ENCODE results near the gene EYS.
"Not testable (repeated sequence)": the region's sequence is repeated elsewhere in the genome, so short reads cannot be mapped to it uniquely, and the experiment has no call there.

EYS gene

DNA sequence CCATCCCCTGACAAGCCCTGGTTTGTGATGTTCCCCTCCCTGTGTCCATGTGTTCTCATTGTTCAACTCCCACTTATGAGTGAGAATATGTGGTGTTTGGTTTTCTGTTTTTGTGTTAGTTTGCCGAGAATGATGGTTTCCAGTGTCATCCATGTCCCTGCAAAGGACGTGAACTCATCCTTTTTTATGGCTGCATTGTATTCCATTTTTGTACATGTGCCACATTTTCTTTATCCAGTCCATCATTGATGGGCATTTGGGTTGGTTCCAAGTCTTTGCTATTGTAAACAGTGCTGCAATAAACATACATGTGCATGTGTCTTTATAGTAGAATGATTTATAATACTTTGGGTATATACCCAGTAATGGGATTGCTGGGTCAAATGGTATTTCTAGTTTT, 1468.1 kb downstream of the EYS start:
- not testable (repeated sequence) for H3K27me3 Mint-ChIP-seq; DNase-seq; H3K4me1 Mint-ChIP-seq; H3K27ac Mint-ChIP-seq; ATAC-seq (replicated peaks); H3K36me3 Mint-ChIP-seq; H3K4me3 Mint-ChIP-seq
- peaks cover 9 to 16% of the 10 kb centered on the region in 2 donors for H3K9me3 Mint-ChIP-seq

- no peak overlapping the region for H3K27ac Mint-ChIP-seq
- H3K9me3 Mint-ChIP-seq = peaks cover 9 to 16% of the 10 kb centered on the region in 2 donors
- no peak overlapping the region for H3K4me3 Mint-ChIP-seq
These were observed 1469.0 kb downstream of the EYS start for GRCh38 chr6:64238071-64238470.

DNA sequence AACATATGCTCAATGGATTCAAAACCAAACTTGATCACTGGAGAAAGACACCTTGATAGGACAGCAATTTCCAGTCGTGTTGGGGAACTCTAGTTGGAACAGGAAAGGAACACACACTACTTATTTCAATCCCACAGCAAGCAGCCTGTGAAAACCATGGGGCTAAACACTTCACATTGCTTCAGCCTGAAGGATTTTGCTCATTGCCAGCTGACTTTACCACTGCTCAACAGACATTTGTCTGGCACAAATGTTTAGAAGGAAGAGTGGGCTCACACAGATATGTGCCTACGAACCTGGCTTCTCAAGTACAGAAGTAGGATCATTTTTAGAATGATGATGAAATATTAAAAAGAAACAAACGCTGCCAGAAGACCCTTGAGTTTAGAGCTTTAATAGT, 1473.3 kb downstream of the EYS start:
- no peaks in the 10 kb centered on the region for H3K36me3 Mint-ChIP-seq
- H3K4me1 Mint-ChIP-seq = no peaks in the 10 kb centered on the region
- DNase-seq = no peak
- H3K4me3 Mint-ChIP-seq = no peak overlapping the region
- H3K27me3 Mint-ChIP-seq = no peaks in the 10 kb centered on the region
- no peak for ATAC-seq (replicated peaks)
- peaks cover under 1% of the 10 kb centered on the region in 2 donors for H3K9me3 Mint-ChIP-seq
- H3K27ac Mint-ChIP-seq = no peak overlapping the region

More at GRCh38 chr6:64238071-64238470, 1469.0 kb downstream of the EYS start:
- no peaks in the 10 kb centered on the region for H3K36me3 Mint-ChIP-seq
- ATAC-seq (replicated peaks) (no peak), DNase-seq (no peak)
- no peaks in the 10 kb centered on the region for H3K4me1 Mint-ChIP-seq
- H3K27me3 Mint-ChIP-seq = no peaks in the 10 kb centered on the region

- no peaks in the 10 kb centered on the region for H3K27me3 Mint-ChIP-seq
- ATAC-seq (replicated peaks) = no peak
- no peaks in the 10 kb centered on the region for H3K36me3 Mint-ChIP-seq
- no peaks in the 10 kb centered on the region for H3K9me3 Mint-ChIP-seq
- no peak overlapping the region for H3K4me3 Mint-ChIP-seq
- no peak overlapping the region for H3K27ac Mint-ChIP-seq
- no peak for DNase-seq
- H3K4me1 Mint-ChIP-seq = no peaks in the 10 kb centered on the region
These were observed 1475.1 kb downstream of the EYS start for GRCh38 chr6:64231928-64232327.

DNA sequence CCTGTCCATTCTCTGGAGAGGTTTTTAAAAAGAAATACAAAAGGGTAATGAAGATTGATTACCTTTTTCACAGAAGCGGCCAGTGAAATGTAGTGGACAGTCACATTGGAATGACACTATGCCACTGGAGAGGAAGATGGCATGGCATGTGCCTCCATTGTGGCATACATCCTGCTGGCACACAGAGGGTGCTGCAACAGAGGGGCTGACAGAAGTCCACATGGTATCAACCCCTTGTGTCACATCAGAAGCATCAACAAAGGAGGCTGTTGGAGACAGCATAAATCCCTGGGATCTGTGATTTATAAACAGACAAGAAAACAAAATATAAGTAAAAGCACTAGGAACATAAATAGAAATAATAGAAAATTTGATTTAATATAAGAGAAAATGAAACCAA, 1476.5 kb downstream of the EYS start:
- Mint-ChIP-seq H3K36me3 (no peaks in the 10 kb centered on the region), H3K4me1 (no peaks in the 10 kb centered on the region), H3K9me3 (no peaks in the 10 kb centered on the region), H3K27ac (no peak overlapping the region), H3K27me3 (no peaks in the 10 kb centered on the region), H3K4me3 (no peak overlapping the region)
- DNase-seq = no peak
- no peak for ATAC-seq (replicated peaks)

DNA sequence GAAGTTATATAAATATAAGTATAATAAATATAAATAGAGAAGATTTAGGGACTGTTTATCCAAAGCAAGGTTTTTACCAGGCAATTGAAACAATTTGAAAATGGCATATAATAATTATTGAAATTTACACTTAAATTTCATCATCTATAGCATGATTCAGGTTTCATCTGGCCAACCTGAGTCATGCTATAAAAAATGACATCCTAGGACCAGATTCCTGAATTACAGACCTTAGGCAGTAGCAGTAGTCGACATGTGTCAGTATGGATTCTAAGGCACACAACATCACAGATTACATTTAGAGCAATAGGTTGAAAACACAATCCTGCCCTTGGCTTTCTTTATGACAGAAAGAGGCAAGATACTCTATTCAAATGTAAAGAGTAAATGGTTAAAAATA, 1479.2 kb downstream of the EYS start:
- no peak overlapping the region for H3K4me3 Mint-ChIP-seq
- no peaks in the 10 kb centered on the region for H3K4me1 Mint-ChIP-seq
- no peak for ATAC-seq (replicated peaks)
- H3K9me3 Mint-ChIP-seq = no peaks in the 10 kb centered on the region
- no peaks in the 10 kb centered on the region for H3K36me3 Mint-ChIP-seq
- H3K27me3 Mint-ChIP-seq = no peaks in the 10 kb centered on the region
- no peak for DNase-seq
- no peak overlapping the region for H3K27ac Mint-ChIP-seq

- no peaks in the 10 kb centered on the region for H3K36me3 Mint-ChIP-seq
- ATAC-seq (replicated peaks) = no peak
- no peaks in the 10 kb centered on the region for H3K4me1 Mint-ChIP-seq
- no peak overlapping the region for H3K27ac Mint-ChIP-seq
- no peaks in the 10 kb centered on the region for H3K27me3 Mint-ChIP-seq
- H3K4me3 Mint-ChIP-seq = no peak overlapping the region
- no peaks in the 10 kb centered on the region for H3K9me3 Mint-ChIP-seq
- DNase-seq = no peak
These were observed 1481.5 kb downstream of the EYS start for GRCh38 chr6:64225503-64225902.

GRCh38 chr6:64224819-64225218, 1482.2 kb downstream of the EYS start:
- ATAC-seq (replicated peaks) (no peak), DNase-seq (no peak)
- no peaks in the 10 kb centered on the region for H3K4me1 Mint-ChIP-seq
- no peaks in the 10 kb centered on the region for H3K36me3 Mint-ChIP-seq
- no peak overlapping the region for H3K4me3 Mint-ChIP-seq
- H3K27me3 Mint-ChIP-seq = no peaks in the 10 kb centered on the region
- no peaks in the 10 kb centered on the region for H3K9me3 Mint-ChIP-seq
- no peak overlapping the region for H3K27ac Mint-ChIP-seq

DNA sequence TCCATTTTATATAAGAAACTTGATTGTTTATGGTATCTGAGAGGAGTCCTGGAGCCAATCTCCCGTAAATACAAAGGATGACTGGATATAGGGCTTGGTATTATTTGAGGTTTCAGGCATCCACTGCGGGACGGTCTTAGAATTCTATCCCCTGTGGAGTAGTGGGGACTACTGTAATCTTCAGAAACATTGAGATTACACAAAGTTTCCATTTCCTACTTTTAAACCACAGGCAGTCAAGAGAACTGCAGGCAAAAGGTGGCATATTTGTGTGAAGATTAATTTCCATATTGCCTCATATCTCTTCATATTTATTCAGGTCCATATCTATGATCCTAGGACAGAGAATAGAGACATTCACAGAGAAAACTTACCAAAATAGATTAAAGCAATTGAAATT, 1485.2 kb downstream of the EYS start:
- ATAC-seq (replicated peaks) = peak in 1 of 2 donors; percentile 50
- DNase-seq = no peak
- Mint-ChIP-seq H3K36me3 (no peaks in the 10 kb centered on the region), H3K4me1 (no peaks in the 10 kb centered on the region), H3K27ac (no peak overlapping the region), H3K9me3 (peaks cover 0 to 5% of the 10 kb centered on the region in 2 donors), H3K4me3 (no peak overlapping the region), H3K27me3 (no peaks in the 10 kb centered on the region)

DNA sequence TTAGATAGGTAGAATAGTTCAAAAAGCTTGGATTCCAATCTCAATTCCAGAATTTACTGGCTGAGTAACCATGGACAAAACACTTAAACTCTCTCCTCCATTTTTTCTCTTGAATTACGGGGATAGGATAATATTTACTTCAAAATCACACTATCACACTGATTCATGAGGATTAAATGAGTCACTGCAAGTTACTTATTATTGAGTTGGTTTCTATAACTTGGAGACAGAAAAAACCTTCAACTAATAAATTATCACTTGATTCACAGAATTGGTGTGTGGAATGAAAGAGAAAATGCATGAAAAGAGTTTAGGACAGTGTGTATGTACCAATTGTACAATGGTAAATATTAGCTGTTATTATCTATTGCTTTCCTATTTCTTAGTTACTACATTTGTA, 1486.2 kb downstream of the EYS start:
- DNase-seq (no peak), ATAC-seq (replicated peaks) (no peak)
- Mint-ChIP-seq H3K27ac (no peak overlapping the region), H3K4me1 (no peaks in the 10 kb centered on the region), H3K9me3 (peaks cover 0 to 5% of the 10 kb centered on the region in 2 donors), H3K4me3 (no peak overlapping the region), H3K36me3 (no peaks in the 10 kb centered on the region), H3K27me3 (no peaks in the 10 kb centered on the region)

DNA sequence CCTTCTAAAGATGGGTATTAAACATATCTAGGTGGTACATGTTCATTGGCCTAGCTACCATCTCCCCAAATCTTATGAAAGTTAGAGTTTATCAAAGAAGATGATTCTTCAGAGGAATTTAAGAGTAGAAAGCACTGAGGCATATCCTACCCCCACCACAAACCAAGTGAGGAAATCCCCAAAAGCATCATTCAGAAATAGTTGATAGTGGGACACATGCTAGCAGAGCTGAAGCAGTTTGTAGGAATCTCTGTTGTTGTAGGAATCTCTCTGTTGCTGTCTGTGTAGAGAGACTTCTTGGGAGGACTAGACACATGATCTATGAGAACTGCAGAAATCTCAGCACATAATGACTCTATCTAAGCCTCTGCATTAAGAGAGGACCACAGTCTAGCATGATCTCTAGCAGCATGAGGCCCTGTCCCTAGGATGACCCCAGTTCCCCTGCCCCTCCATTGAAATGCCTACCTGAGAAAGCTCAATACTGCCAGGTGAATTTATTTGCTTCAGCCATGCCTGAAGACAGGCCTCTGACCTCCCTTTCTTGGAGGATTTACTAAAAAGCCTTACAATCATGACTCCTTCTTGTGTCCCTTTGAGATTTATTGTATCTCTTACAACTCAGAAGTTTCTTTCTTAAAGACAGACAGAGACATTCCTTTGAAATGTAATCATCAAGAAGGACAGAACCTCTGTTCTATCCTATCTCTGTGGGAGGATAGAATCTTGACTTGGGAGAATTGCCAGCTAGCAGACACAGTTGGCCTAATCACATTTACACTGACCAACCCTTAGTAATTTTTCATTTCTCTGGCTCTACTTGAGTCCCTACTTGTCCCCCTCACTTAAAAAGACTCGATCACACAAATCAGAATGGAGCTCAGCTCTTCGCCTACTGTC, 1489.1 kb downstream of the EYS start:
- H3K27ac Mint-ChIP-seq = no peak overlapping the region
- ATAC-seq (replicated peaks) = peak in 1 of 2 donors; percentile 38
- H3K27me3 Mint-ChIP-seq = no peaks in the 10 kb centered on the region
- H3K4me3 Mint-ChIP-seq = no peak overlapping the region
- no peaks in the 10 kb centered on the region for H3K36me3 Mint-ChIP-seq
- H3K4me1 Mint-ChIP-seq = no peaks in the 10 kb centered on the region
- peaks cover 0 to 7% of the 10 kb centered on the region in 2 donors for H3K9me3 Mint-ChIP-seq
- no peak for DNase-seq

DNA sequence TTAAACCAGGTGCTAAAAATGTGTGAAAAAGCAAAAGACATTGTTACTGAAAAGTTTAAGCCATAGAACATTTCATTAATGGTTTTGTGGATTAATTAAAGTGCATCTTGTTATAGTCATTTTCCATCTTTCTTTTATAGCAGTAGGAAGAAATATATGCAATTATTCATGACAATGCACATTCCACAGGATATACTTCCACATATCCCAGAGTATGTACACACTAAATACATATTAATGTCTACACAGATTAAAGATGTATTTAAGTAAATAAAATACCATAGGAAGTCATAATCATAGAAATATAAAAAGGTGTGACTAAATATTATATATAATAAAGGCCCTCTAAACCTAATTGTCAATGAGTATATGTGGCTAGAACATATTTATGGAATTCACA, 1492.7 kb downstream of the EYS start:
- ATAC-seq (replicated peaks) = no peak

GRCh38 chr6:64213697-64214096, 1493.3 kb downstream of the EYS start:
- no peak overlapping the region for H3K27ac Mint-ChIP-seq
- peaks cover 0 to 4% of the 10 kb centered on the region in 2 donors for H3K9me3 Mint-ChIP-seq
- DNase-seq (no peak), ATAC-seq (replicated peaks) (no peak)
- no peaks in the 10 kb centered on the region for H3K27me3 Mint-ChIP-seq
- no peaks in the 10 kb centered on the region for H3K4me1 Mint-ChIP-seq
- H3K36me3 Mint-ChIP-seq = no peaks in the 10 kb centered on the region
- H3K4me3 Mint-ChIP-seq = no peak overlapping the region

More for the DNA sequence above, 1492.7 kb downstream of the EYS start:
- H3K27ac Mint-ChIP-seq = no peak overlapping the region
- H3K9me3 Mint-ChIP-seq = peaks cover 0 to 4% of the 10 kb centered on the region in 2 donors
- DNase-seq = no peak
- no peaks in the 10 kb centered on the region for H3K4me1 Mint-ChIP-seq
- H3K36me3 Mint-ChIP-seq = no peaks in the 10 kb centered on the region
- no peak overlapping the region for H3K4me3 Mint-ChIP-seq
- no peaks in the 10 kb centered on the region for H3K27me3 Mint-ChIP-seq

- no peaks in the 10 kb centered on the region for H3K36me3 Mint-ChIP-seq
- no peaks in the 10 kb centered on the region for H3K9me3 Mint-ChIP-seq
- H3K4me3 Mint-ChIP-seq = no peak overlapping the region
- no peaks in the 10 kb centered on the region for H3K4me1 Mint-ChIP-seq
- DNase-seq (no peak), ATAC-seq (replicated peaks) (no peak)
- H3K27me3 Mint-ChIP-seq = no peaks in the 10 kb centered on the region
- H3K27ac Mint-ChIP-seq = no peak overlapping the region
These were observed 1509.8 kb downstream of the EYS start for GRCh38 chr6:64197246-64197645.

DNA sequence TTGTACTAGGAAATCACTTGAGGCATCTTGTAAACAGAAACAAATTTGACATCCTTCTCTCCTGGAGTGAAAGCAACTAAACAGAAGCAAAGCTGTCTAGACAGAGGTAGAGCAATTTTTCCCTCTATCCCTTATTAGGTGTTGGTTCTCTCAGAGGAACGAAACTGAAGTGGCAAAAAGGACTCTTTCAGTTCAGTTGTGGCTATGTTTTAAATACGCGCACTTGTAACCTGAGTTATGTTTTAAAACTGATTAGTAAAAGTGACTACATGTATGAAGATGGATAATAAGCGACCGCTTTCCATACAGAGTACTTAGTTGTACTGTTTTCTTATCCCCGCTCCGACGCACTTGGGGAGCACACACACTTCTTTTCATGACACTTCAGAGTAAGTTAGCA, 1520.4 kb downstream of the EYS start:
- H3K9me3 Mint-ChIP-seq = peaks cover 7 to 9% of the 10 kb centered on the region in 2 donors
- H3K27me3 Mint-ChIP-seq = no peaks in the 10 kb centered on the region
- no peaks in the 10 kb centered on the region for H3K4me1 Mint-ChIP-seq
- no peaks in the 10 kb centered on the region for H3K36me3 Mint-ChIP-seq
- no peak for DNase-seq
- H3K4me3 Mint-ChIP-seq = no peak overlapping the region
- H3K27ac Mint-ChIP-seq = no peak overlapping the region
- no peak for ATAC-seq (replicated peaks)
